Measurements from ENCODE around the gene SNAP23.

Gene SNAP23

DNA sequence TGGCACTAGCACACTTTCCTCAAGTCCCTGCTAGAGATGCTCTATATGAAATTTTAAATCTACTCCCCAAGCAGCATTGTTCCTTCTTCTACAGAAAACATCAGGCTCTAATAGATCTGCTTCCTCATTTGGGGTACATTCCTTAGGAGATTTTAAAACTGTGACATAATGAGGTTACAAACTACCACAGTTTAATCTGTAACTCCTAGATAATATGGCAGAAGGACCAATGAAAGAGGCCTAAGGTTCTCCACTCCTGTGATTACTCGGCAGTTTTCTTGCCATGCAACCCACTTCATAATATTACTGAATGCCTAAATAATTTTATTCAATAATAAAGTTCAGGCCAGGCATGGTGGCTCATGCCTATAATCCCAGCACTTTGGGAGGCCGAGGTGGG is 20.6 kb upstream of the SNAP23 start:
- DNase-seq (ENCODE audit: low read depth) = no peak
- no peak overlapping the region for H3K4me3 ChIP-seq (ENCODE audit: low read depth, low read length)
- TF ChIP-seq, protein P1, sequence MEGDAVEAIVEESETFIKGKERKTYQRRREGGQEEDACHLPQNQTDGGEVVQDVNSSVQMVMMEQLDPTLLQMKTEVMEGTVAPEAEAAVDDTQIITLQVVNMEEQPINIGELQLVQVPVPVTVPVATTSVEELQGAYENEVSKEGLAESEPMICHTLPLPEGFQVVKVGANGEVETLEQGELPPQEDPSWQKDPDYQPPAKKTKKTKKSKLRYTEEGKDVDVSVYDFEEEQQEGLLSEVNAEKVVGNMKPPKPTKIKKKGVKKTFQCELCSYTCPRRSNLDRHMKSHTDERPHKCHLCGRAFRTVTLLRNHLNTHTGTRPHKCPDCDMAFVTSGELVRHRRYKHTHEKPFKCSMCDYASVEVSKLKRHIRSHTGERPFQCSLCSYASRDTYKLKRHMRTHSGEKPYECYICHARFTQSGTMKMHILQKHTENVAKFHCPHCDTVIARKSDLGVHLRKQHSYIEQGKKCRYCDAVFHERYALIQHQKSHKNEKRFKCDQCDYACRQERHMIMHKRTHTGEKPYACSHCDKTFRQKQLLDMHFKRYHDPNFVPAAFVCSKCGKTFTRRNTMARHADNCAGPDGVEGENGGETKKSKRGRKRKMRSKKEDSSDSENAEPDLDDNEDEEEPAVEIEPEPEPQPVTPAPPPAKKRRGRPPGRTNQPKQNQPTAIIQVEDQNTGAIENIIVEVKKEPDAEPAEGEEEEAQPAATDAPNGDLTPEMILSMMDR (IDR thresholded peaks at IDR 0.05; ENCODE audit: low read depth, low read length, missing control alignments) = no peak

DNA sequence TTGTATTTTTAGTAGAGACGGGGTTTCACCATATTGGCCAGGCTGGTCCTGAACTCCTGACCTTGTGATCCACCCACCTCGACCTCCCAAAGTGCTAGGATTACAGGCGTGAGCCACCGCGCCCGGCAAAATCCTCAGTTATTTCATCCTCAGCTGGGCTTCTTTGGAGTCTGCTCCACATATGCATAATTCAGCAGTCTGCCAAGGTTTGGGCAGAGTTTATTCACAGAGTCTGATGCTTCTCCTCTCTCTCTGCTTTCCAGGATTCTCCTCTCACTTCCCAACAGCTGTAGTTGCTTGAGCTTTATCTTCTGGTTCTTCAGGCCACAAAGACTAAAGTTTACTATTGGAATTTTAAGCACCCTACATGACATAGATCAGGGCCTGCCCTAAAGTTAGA is 12.7 kb upstream of the SNAP23 start:
- no peak overlapping the region for H3K4me3 ChIP-seq (ENCODE audit: low read depth, low read length)
- no peak for DNase-seq (ENCODE audit: low read depth)
- TF ChIP-seq, protein P1 (IDR thresholded peaks at IDR 0.05; ENCODE audit: low read depth, low read length, missing control alignments) = no peak

DNA sequence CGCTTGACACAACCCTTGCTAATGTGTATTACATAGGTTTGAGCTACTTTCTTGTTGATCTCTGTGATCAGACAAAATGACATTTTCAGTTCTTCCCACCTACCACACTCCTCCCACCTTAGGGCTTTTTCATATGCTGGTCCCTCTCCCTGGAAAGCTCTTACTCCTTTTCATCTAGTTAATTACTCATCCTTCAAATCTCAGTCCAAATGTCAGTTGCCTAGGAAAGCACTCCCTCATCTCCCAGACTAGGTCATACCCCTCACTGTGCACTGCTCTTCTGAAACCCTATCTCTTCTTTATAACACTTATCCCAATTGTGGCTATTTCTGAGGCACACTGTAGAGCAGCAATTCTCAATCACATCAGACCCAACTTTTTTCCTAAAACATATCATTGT is 11.8 kb upstream of the SNAP23 start:
- H3K4me3 ChIP-seq (ENCODE audit: low read depth, low read length) = no peak overlapping the region
- DNase-seq (ENCODE audit: low read depth) = no peak
- TF ChIP-seq, protein P1 (IDR thresholded peaks at IDR 0.05; ENCODE audit: low read depth, low read length, missing control alignments) = no peak

DNA sequence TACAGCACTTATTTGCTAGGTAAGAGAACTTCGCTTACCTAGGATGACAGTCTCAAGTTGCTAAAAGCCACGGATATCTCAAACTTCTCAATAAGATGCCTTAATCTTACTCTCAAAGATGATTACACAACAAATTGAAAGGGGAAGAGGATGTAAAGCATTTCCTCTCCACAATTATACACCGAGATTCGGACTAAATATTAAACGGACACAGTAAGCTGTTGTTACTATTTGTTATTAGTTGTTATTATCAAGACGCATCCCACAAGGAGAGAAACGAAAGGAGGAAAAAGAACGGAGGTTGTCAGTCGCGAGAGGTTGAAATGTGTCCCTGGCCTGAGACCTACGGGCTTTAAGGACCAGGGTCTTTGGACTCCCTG is 5.2 kb upstream of the SNAP23 start:
- TF ChIP-seq, protein P1 (IDR thresholded peaks at IDR 0.05; ENCODE audit: low read depth, low read length, missing control alignments) = no peak
- no peak for DNase-seq (ENCODE audit: low read depth)
- H3K4me3 ChIP-seq (ENCODE audit: low read depth, low read length) = peak overlapping the region; percentile 66

DNA sequence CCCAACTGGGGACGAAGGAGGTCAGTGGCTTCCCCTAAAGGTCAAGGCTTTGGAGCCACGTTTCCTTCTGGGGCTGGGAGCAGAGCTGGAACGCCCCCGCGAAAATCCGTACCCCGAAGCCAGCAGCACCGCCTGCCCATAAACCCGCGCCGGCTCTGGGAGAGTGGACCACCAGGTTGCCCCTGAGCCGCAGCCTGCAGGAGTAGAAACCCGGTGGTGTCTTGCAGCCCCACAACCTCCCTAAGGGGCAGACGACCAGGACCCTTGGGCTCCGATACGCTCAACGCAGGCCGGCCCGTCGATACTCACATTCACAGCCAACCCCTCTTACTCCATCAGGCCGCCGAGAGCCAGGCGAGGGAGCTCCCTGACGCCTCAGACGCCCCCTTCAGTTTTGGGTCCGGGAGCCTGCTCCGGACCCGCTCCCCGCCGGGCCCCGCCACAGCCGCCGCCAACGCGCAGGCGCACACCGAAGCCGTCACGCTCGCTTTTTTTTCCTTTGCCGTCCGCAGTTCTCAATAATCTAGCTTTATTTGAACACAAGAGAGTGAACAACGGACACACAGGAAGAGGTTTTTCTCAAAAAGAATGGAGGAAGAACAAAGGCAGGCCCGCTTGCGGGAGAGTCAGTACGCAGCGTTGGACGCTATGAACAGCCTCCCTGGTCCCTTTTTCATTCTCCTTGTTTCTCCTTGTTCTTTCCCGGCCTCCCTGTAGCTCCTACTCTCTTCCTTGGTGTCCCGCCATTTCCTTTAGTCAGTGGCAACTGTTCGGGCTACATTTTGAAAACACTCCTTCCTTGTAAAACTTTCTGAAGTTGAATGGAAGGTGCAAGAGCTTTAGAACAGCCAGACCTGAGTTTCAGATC is 4.5 kb upstream of the SNAP23 start, which contains the start of gene ZNF106:
TSS of gene ZNF106 (minus strand) at position 471 of the 868 bp plus-strand sequence. CDS start 18,852 bp downstream, outside the sequence.
- TF ChIP-seq, protein P1 (IDR thresholded peaks at IDR 0.05; ENCODE audit: low read depth, low read length, missing control alignments) = peak; percentile 4

DNA sequence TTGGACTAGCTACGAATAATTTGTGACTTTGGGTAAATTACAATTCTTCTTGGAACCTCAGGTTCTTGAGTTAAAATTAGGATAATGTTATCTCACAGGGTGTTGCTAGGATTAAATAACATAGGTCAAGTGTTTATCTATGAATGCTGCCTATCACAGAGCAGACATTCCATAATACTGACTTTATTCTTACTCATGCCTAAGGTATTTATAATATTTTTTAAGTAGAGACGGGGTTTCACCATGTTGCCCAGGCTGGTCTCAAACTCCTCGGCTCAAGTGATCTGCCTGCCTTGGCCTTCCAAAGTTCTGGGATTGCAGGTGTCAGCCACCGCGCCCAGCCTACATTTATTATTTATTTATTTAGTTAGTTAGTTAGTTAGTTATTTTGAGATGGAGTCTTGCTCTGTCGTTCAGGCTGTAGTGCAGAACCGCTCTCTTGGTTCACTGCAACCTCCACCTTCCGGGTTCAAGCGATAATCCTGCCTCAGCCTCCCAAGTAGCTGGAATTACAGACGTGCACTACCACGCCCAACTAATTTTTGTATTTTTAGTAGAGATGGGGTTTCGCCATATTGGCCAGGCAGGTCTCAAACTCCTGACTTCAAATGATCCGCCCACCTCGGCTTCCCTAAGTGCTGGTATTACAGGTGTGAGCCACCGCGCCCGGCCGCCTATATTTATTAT is 3.8 kb upstream of the SNAP23 start:
- H3K4me3 ChIP-seq (ENCODE audit: low read depth, low read length) = peak overlapping the region; percentile 66
- TF ChIP-seq, protein P1 (IDR thresholded peaks at IDR 0.05; ENCODE audit: low read depth, low read length, missing control alignments) = no peak
- no peak for DNase-seq (ENCODE audit: low read depth)

More for the DNA sequence above, 4.5 kb upstream of the SNAP23 start, which contains the start of gene ZNF106:
- DNase-seq (ENCODE audit: low read depth) = peak; percentile 76
- peak within 1 kb of the TSS; percentile 66 for H3K4me3 ChIP-seq (ENCODE audit: low read depth, low read length)
